Thymus (tissue), 11 donors: Measurements from ENCODE around the gene DUSP16. TPM values are rescaled to one million over a fixed set of nuclear protein-coding genes. Genes with fewer than 3 reads are reported as not detected.

Experiments used
- DNase-seq, 9 donors: peaks; one replicate each; pipeline ENCODE4 v3.0.0-alpha.2; 2013; ENCODE audit warnings: low spot score in 9 of 9, low read depth in 6 of 9, missing footprints in 1 of 9
- H3K27ac ChIP-seq, 2 donors: one replicate each; pipeline ENCODE4 v1.5.1; 2013; ENCODE audit warnings: control low read depth in 1 of 2, low read depth in 1 of 2, low read length in 1 of 2, mild to moderate bottlenecking in 1 of 2, moderate library complexity in 1 of 2
- H3K27me3 ChIP-seq, 2 donors: one replicate each; pipeline ENCODE4 v1.5.1; 2013; ENCODE audit warnings: low read length in 1 of 2; ENCODE audit not compliant: control insufficient read depth in 2 of 2, insufficient read depth in 1 of 2
- H3K36me3 ChIP-seq, 2 donors: one replicate each; pipeline ENCODE4 v1.5.1; 2013; ENCODE audit warnings: low read length in 1 of 2, mild to moderate bottlenecking in 1 of 2, moderate library complexity in 1 of 2; ENCODE audit not compliant: control insufficient read depth in 2 of 2, insufficient read depth in 2 of 2
- H3K4me1 ChIP-seq, 2 donors: one replicate each; pipeline ENCODE4 v1.5.1; 2013; ENCODE audit warnings: low read length in 2 of 2; ENCODE audit not compliant: control insufficient read depth in 2 of 2, insufficient read depth in 2 of 2
- H3K4me3 ChIP-seq, 2 donors: one replicate each; pipeline ENCODE4 v1.5.1; 2013; ENCODE audit warnings: low read length in 2 of 2, control low read depth in 1 of 2, mild to moderate bottlenecking in 1 of 2
- H3K9me3 ChIP-seq, 2 donors: one replicate each; pipeline ENCODE4 v1.5.1; 2013; ENCODE audit warnings: low read length in 1 of 2, mild to moderate bottlenecking in 1 of 2; ENCODE audit not compliant: control insufficient read depth in 2 of 2, insufficient read depth in 1 of 2
- WGBS: extraction: QIAGEN DNeasy Blood & Tissue Kit; methylation state at CpG from one replicate; pipeline ENCODE4 v1.1.7; 2013; 5-methylcytosine and 5-hydroxymethylcytosine counted together
- polyA plus RNA-seq: library from polyadenylated mRNA; stranded (reverse); fragments of 200-250 nt; gene quantifications from one replicate; pipeline ENCODE4 v1.2.3, GENCODE V29; 2013
- total RNA-seq: library from RNA; stranded (reverse); fragments of 120-200 nt; gene quantifications from one replicate; pipeline ENCODE4 v1.2.4, GENCODE V29; 2013
- donor health status: healthy.

DUSP16 gene
- total and polyA plus RNA-seq, 2 donors: 18.2 to 19.1 TPM

GRCh38 chr12:12428961-12429657 lies 133.6 kb downstream of the DUSP16 start:
- over 99% methylated on average over 7 of the region's 7 CpGs for WGBS
- Histone ChIP-seq H3K27ac (no peak overlapping the region), H3K4me3 (no peak overlapping the region)

GRCh38 chr12:12428047-12428446 lies 134.6 kb downstream of the DUSP16 start:
- peaks cover 0 to 9% of the 10 kb centered on the region in 2 donors for H3K9me3 ChIP-seq
- H3K4me1 ChIP-seq: peaks cover 5 to 6% of the 10 kb centered on the region in 2 donors
- 95% methylated on average over 2 of the region's 2 CpGs for WGBS

More at GRCh38 chr12:12428961-12429657, 133.6 kb downstream of the DUSP16 start:
- no peak for DNase-seq
- H3K36me3 ChIP-seq: no peaks in the 10 kb centered on the region
- H3K9me3 ChIP-seq: no peaks in the 10 kb centered on the region
- peaks cover 15% of the 10 kb centered on the region in 2 donors for H3K4me1 ChIP-seq
- no peaks in the 10 kb centered on the region for H3K27me3 ChIP-seq

GRCh38 chr12:12427568-12427967 lies 135.1 kb downstream of the DUSP16 start:
- H3K27me3 ChIP-seq: no peaks in the 10 kb centered on the region
- H3K9me3 ChIP-seq: peaks cover 0 to 11% of the 10 kb centered on the region in 2 donors
- peaks cover 4 to 6% of the 10 kb centered on the region in 2 donors for H3K4me1 ChIP-seq
- no peak overlapping the region for H3K27ac ChIP-seq
- H3K4me3 ChIP-seq: no peak overlapping the region
- no peaks in the 10 kb centered on the region for H3K36me3 ChIP-seq
- 98% methylated on average over 4 of the region's 4 CpGs for WGBS
- DNase-seq: no peak

More at GRCh38 chr12:12428047-12428446, 134.6 kb downstream of the DUSP16 start:
- no peaks in the 10 kb centered on the region for H3K27me3 ChIP-seq
- no peak overlapping the region for H3K4me3 ChIP-seq
- H3K36me3 ChIP-seq: no peaks in the 10 kb centered on the region
- no peak overlapping the region for H3K27ac ChIP-seq
- no peak for DNase-seq

GRCh38 chr12:12425616-12426015 lies 137.0 kb downstream of the DUSP16 start:
- H3K4me1 ChIP-seq: peaks cover 4 to 6% of the 10 kb centered on the region in 2 donors
- H3K9me3 ChIP-seq: peaks cover 0 to 11% of the 10 kb centered on the region in 2 donors
- H3K27me3 ChIP-seq: no peaks in the 10 kb centered on the region
- no peaks in the 10 kb centered on the region for H3K36me3 ChIP-seq
- H3K4me3 ChIP-seq: no peak overlapping the region
- no peak for DNase-seq
- WGBS: 91% methylated on average over 1 of the region's 1 CpG
- H3K27ac ChIP-seq: no peak overlapping the region

GRCh38 chr12:12425001-12425400 lies 137.7 kb downstream of the DUSP16 start:
- H3K27me3 ChIP-seq: no peaks in the 10 kb centered on the region
- H3K27ac ChIP-seq: no peak overlapping the region
- WGBS: over 99% methylated on average over 2 of the region's 2 CpGs

More at GRCh38 chr12:12425001-12425400, 137.7 kb downstream of the DUSP16 start:
- Histone ChIP-seq H3K36me3 (no peaks in the 10 kb centered on the region), H3K4me3 (no peak overlapping the region), H3K4me1 (peaks cover 4 to 6% of the 10 kb centered on the region in 2 donors), H3K9me3 (peaks cover 0 to 11% of the 10 kb centered on the region in 2 donors)
- no peak for DNase-seq

Other genes starting within 250 kb of the DUSP16 start
- gene MANSC1, start 212.6 kb downstream of the DUSP16 start, total RNA-seq: 1.0 TPM
- 4.6 TPM for gene MANSC1, start 212.6 kb downstream of the DUSP16 start, polyA plus RNA-seq
- 6.0 TPM for gene BORCS5, start 205.8 kb downstream of the DUSP16 start, total RNA-seq
- 7.0 TPM for gene BORCS5, start 205.8 kb downstream of the DUSP16 start, polyA plus RNA-seq
- gene CREBL2, start 49.0 kb upstream of the DUSP16 start, total RNA-seq: 20.7 TPM
- 29.3 TPM for gene CREBL2, start 49.0 kb upstream of the DUSP16 start, polyA plus RNA-seq
- gene GPR19, start 133.3 kb upstream of the DUSP16 start, total RNA-seq: 2.4 TPM
- 2.4 TPM for gene GPR19, start 133.3 kb upstream of the DUSP16 start, polyA plus RNA-seq
- 71.0 TPM for gene CDKN1B, start 154.5 kb upstream of the DUSP16 start, total RNA-seq
- 103 TPM for gene CDKN1B, start 154.5 kb upstream of the DUSP16 start, polyA plus RNA-seq
- 5.2 TPM for gene APOLD1, start 222.8 kb upstream of the DUSP16 start, total RNA-seq
- 13.9 TPM for gene APOLD1, start 222.8 kb upstream of the DUSP16 start, polyA plus RNA-seq